H1 (cell line): ENCODE data around the gene SMYD3. TPM values are rescaled to one million over a fixed set of nuclear protein-coding genes. Genes with fewer than 3 reads are reported as not detected.

Experiments used
- CHD7 ChIP-seq: fragments of 300-600 bp; sonication (generic); IDR thresholded peaks from 2 replicates; pipeline ENCODE4 v1.7.1; 2012; ENCODE audit warnings: low read length, moderate library complexity, mild to moderate bottlenecking, inconsistent platforms; ENCODE audit not compliant: insufficient replicate concordance
- GTF2F1 ChIP-seq: IDR thresholded peaks from 2 replicates; pipeline ENCODE4 v1.6.1; 2012; ENCODE audit warnings: low read depth, low read length, improper control_type of control experiment, borderline replicate concordance
- polyA plus RNA-seq, 7 experiments: library from polyadenylated mRNA; depleted of rRNA in 3 of 7; stranded (reverse) in 5 of 7; unstranded in 2 of 7; fragments of >200 nt in 5 of 7; fragments of 200-250 nt in 2 of 7; gene quantifications; 1 replicate in 5 of 7; 2 replicates in 1 of 7; 4 replicates in 1 of 7; pipeline versions ENCODE4 v1.2.1 to v1.2.3, GENCODE V29; 2011 to 2013; ENCODE audit warnings: missing spikeins in 2 of 7, mixed read lengths in 2 of 7
- total RNA-seq: library from RNA; stranded (reverse); fragmentation: NEBNext Ultra II Directional; extraction: Animal tissue kit (Norgen Biotek cat#: 25700); gene quantifications from 2 replicates; pipeline ENCODE4 v1.2.1, GENCODE V29; 2021

The SMYD3 gene
- total and polyA plus RNA-seq, 2 of the 8 experiments (the other 6 are each of a cell fraction or from before 2014, with no cell fraction given), result 17.3 to 25.4 TPM

DNA sequence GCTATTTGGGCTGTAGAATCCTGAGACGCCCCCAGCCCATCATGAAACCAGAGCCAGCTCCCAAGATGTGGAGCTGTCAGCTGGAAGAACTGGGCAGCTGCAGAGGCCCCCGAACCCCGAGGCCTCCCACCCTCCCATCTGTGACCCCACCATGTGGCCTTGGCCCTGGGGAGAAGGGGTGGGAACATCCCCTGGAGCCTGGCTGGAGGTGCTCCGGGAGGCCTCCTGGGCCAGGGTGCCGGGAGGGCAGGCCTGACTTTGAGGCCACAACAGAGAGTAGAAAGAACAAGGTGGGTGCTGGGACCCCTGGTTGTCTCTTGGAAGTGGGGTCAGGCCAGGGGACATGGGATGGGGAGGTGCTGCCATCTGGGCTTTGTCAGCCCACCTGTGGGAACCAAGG is 6.0 kb upstream of the SMYD3 start (continued):
- TF ChIP-seq CHD7 (no peak), GTF2F1 (no peak)
- TF ChIP-seq, all 59 proteins: peak for 0
